GM21423 (cell line): Measurements from ENCODE around the gene KRT15.

ENCODE experiments used
- ATAC-seq: cut with Tn5 transposase; IDR thresholded peaks from one replicate; pipeline ENCODE4 v1.9.1; 2021; ENCODE audit warnings: mild to moderate bottlenecking, moderate library complexity; ENCODE audit not compliant: unreplicated experiment

KRT15 gene

DNA sequence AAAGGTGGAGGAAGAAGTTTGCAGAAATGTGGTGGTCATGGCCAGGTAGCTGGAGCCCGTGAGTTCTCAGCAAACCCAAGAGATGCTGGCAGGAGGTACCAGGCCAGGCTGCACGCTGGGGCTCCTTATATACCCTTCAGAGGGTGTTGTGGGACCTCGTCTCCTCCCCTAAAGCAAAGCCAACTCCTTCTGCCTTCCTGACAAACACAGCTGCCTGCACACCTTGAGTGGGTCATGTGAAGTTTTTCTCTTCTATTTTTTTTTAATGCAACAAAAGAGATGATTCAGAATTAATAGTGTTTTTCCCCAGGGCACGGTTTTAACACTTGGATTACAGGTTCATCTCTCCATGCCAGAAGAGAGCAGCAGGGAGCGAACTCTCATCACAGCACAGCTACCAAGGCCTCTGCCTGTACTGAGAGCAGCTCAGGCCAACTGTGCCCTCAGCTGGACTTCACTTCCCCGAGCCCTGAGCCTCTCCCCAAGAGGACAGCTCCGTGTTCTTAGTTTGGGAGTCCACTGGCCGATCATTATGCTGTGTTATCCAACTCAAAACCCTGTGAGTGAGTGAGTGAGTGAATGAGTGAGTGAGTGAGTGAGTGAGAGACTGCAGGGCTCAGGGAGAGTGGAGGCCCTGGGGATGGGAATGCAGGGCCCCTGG is at the start of gene KRT15:
Gene KRT15, minus strand, starts transcription at position 102 of the 661 bp plus-strand sequence. Its CDS starts 63 bp downstream, at position 39.
- ATAC-seq = no peak

DNA sequence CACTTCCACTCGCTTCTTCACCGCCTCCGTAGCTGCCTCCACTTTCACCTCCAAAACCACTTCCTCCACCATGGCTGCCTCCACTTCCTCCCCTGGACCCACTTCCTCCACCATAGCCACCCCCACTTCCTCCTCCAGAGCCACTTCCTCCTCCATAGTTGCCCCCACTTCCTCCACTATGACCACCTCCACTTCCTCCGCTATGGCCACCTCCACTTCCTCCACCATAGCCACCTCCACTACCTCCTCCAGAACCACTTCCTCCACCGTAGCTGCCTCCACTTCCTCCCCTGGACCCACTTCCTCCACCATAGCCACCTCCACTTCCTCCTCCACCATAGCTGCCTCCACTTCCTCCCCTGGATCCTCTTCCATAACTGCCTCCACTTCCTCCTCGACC is 48.6 kb upstream of the KRT15 start:
- ATAC-seq = no peak

DNA sequence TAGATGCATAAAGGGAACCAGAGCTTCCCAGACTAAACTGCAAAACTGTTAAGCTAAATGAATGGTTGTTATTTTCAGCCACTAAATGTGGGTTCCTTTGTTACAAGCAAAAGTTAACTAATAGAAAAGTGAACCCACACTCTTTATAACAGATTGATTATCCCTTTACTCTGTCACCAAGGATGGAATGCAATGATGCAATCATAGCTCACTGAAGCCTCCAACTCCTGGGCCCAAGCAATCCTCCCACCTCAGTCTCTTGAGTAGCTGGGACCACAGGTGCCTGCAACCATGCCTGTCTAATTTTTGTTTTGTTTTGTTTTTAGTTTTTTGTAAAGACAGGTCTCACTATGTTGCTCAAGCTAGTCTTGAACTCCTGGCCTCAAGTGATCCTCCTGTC is 46.6 kb upstream of the KRT15 start:
- ATAC-seq = no peak

DNA sequence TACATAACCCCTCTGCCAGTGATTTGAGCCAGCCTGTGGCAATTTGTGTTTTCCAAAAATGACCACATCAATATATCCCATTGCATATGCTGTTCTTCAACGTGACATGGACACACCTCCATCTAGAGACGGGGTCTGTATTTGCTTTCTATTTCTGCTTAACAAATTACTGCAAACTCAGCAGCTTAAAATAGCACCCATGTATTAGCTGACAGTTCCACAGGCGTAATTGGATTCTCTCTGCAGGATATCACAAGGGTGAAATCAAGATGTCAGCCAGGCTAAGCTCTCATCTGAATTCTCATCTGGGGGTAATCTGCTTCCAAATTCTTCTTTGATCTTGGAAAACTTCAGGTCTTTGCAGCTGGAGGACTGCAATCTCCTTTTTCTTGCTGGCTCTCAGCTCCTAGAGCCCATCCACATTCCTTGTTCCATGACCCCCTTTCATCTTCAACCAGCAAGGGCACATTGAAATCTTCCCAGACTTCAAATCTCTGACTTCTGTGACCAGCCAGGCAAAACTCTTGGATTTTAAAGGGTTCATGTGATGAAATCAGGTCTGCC is 45.0 kb upstream of the KRT15 start:
- ATAC-seq = no peak

DNA sequence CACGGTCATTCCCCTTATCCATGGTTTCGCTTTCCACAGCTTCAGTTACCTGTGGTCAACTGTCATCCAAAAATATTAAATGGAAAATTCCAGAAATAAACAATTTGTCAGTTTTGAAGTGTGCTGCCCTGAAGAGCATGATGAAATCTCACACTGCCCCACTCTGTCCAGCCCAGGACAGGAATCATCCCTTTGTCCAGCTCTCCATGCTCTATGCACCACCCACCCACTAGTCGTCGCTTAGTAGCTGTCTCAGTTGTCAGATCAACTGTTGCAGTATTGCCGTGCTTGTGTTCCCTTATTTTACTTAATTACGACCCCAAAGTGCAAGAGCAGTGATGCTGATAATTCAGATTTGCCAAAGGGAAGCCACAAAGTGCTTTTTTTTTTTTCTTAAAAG is 42.9 kb upstream of the KRT15 start:
- ATAC-seq = no peak

DNA sequence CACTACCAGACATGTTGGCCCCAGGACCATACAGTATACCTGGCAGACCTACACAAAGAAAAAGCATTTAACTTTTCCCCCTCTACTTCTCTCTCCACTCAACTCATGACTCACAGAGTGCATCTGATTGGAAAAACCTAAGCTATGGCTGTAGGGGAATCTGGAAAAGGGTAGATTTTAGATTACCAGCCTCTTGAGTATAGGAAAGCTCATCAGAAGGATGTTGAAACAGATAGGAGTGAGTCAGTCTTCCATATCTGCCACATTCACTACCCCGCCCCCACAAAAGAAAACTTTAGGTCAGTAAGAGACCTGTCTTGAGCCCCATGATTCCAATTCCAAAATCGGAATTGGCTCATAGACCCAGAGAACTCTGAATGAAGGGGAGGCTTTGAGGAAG is 40.9 kb upstream of the KRT15 start:
- ATAC-seq = no peak

DNA sequence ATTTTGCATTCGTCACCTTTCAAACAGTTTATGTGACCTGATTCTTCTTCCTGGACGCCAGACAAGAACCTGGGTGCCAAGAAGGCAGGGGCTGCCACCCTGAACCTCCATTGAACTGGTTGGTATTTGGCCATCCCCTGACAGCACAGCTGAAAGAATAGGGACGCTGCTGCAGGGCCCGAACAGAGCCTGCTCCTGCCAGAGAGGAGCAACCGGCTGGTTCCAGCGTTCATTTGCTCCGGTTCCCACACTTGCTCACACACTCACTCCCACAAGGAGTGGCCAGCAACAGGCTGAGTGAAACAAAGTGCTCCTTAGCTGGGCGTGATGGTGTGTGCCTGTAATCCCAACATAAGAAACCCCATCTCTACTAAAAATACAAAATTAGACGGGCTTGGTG is 38.2 kb upstream of the KRT15 start:
- ATAC-seq = no peak

DNA sequence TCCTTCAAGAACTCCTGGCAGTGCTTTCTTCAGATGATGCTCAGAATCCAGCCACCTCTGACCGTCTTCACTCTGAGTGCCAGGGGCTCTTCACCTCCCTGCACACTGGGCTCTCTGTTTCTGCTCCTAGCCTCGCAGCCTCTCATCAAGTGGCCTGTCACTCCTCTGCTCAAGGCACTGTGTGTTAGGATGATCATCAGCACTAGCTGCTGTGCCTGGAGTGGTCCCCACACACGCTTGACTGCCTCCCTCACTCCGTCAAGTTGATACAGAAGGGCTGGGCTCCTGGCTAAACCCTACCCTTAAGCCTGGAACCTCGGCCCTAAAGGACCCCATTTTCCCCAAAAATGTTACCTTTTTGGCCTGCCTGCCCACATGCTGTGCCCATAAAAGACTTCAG is 37.6 kb upstream of the KRT15 start:
- ATAC-seq = no peak

DNA sequence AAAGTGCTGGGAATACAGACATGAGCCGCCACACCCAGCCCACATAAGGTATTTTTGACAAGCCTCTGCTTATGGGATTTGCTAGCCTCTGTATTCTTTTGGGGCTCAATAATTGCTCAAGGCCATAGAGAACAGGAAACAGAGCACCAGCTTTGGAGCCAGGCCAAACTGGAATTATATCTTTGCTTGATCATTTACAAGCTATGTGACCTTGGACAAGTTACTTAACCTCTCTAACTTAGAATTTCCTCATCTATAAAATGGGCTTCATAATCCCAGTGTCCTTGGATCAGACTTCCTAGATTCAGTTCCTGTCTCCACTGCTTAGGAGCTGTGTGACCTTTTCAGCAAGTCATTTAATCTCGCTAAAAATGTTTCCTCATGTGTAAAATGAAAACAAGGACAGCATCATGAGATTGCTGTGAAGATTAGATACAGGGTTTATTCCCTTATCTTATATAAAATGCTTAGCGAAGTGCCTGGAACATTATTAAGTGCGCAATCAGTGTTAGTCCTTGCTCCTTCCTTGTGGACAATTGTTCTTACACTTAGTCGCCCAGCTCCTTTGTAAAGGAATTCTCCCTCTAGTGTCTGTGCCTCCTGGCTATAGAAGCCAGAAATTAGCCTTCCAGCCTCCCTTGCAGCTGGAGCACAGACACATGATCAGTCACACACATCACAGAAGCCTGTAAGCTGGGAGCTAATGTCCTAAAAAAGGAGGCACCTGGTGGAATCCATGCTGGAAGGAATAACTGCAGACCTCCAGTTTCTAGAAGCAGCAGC is 36.6 kb upstream of the KRT15 start:
- no peak for ATAC-seq

DNA sequence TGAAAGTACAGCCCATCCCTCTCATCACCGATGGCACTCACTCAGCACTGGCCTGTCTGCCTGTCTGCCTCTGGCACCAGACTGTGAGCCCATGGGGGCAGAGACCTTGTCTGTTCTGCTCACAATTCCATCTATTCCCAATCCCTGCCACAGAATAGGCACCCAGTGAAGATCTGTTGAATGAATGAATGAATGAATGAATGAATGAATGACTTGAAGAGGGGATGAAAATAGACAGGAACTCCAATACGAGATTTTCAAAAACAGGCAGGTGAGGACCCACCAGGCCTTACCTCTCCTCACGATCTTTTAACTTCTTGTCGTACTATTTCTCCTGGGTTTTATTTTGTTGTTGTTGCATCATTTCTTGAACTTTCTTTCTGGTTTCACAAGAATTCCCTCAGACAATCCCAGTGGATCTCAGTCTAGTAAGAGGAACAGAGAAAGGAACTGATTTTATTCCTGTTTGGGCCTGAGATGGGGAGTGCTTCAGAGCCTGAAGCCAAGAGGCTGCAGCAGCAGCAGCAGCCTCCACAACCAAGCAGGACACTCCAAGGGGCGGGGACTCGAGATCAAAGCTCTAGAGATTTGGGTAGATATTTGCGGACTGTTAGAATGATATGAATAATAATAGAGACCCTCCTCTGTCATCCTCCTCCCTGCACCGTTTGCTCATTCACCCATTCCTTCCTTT is 35.4 kb upstream of the KRT15 start:
- ATAC-seq = no peak

DNA sequence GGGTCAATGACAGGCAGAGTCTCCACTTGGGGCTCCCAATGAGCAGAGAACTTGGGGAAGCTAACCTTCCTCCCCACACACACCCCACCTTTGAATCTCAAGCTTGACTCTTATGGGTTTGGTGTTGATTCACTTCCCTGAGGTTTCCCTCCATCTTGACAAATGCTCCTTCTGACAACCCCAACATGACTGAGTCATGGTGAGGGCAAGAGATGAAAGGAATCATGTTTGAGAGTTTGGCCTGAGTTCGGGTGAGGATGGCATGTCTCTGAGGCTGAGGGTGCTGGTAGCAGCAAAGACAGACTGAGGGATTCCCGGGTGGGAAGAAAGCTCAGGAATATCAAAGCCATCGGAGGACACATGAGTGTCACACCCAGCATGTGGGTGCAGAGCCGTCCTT is 34.5 kb upstream of the KRT15 start:
- ATAC-seq = no peak

DNA sequence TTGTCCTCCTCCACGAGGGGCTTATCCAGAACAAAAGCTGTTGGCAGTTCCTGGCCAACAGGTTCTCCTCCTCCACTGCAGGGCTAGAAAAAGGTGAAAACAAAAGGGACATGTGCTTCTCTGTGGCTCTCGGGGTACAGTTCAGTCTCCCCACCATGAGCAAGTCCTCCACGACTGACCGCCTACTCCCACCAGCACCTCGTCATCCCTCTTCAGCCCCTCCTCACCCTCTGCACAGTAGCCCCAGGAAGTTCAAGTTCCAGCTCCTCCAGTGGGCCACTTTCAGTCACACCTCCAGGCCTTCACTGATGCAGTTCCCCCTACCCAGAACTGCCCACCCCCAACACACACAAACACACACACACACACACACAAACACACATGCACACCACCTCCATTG is 33.8 kb upstream of the KRT15 start:
- no peak for ATAC-seq

DNA sequence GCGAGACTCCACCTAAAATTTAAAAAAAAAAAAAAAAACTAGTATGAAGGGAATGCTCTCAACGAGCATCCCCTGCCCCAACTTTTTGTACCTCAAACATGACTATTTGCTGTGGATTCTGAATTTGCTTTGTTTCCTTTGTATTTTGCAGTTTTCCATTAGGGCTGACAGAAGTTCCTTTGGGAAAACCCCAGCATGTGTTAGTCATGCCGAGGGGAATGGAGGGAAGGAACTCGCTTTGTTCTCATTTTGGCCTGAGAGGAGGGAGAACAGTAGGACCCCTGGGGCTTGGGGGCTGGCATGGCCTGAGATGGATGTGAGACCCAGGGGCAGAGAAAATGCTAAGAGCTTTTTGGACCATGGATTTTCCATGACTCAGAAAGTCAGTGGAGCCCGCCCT is 32.7 kb upstream of the KRT15 start:
- ATAC-seq = no peak

DNA sequence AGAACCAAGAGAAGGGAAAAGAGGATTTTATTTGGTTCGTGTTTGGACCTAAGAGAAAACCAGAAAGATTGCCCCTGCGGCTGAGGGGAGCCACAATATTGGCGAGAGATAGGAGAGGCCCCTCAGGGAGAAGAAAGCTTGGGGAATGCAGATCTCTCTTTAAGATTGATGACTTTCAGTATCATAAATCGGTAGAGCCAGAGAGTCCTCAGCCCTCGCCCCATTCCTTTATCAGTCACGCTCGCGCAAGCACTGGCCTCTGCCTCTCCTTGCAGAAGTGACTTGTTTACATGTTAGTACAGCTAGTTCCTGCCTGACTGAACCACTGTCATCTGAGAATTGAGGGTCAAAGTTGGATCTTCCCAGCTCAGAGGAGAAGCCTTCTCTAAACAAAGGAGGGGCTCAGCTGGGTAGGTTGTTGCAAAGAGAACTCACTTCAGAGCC is 30.9 kb upstream of the KRT15 start:
- no peak for ATAC-seq

DNA sequence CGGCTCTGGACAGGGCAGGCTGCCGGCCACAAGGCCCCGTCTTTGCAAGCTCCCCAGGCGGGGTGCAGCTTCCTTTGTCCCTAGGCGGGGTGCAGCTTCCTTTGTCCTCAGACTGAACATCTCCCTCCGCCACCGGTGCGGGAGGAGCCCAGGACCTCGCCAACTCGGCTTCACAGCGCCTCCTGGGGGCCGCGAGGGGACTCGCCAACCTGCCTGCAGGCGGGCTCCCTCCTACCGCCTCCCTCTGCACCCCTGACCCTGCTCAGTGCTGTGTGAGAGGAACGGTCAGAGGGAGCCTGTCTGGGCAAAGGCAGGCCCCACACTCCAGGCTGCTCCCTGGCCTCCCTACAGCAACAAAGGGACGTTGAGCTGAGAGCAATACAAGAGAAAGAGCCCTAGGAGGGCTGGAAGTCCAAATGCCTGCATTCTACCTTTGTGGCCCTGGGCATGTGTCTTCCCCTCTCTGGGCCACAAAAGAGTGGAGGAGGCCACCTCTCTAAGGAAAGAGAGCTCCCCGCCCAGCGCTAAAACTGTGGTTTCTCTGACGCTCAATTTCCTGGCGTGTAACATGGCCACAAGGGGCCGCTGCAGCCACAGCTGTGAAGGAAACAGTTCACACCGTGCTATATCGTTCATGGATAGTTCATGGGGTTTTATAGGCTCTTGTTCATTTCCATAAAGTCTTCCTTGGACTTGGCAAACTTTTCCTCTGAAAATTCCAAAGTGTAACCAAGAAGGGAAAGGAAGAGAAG is 30.3 kb upstream of the KRT15 start:
- ATAC-seq = no peak

DNA sequence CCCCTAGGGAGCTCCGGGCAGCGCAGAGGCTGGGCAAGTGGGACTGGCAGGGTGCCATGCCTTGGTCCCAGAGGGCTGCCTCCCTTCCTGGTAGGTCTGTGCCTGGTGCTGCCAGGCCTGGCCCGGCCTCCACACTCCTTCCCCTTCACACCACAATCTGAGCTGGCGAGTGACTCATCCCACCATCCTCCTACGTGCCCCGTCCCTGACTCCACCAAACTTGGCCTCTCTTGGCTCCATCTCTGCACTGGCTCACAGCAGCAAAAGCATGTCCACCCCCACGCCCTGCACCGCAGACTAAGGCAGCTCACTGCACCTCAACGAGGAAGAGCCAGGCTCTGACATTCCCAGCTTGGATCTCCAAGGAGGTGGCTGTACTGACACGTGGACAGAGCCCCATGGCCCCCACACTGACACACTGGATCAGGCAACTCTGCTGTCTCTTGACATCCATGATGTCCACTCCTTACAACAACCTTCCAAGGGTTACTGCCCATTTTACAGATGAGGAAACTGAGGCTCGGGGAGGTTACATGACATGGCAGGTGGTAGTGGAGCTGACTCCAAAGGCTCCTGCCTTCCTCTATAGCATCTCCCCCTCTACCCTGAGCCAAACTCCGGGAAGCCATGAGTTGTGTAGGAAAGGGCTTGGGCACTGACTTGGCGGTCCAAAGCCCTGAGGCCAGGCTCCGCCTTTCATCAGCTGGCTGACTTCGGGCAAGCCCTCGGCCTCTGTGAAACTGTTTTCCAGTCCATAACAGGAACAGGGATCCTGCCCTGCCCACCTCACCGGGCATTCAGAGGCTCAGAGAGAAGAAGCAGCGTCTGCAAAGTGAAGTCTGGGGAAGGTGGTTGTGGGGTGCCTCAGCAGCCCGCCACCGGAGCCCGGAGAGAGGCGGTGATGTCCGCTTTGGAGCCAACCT is 29.5 kb upstream of the KRT15 start:
- no peak for ATAC-seq

DNA sequence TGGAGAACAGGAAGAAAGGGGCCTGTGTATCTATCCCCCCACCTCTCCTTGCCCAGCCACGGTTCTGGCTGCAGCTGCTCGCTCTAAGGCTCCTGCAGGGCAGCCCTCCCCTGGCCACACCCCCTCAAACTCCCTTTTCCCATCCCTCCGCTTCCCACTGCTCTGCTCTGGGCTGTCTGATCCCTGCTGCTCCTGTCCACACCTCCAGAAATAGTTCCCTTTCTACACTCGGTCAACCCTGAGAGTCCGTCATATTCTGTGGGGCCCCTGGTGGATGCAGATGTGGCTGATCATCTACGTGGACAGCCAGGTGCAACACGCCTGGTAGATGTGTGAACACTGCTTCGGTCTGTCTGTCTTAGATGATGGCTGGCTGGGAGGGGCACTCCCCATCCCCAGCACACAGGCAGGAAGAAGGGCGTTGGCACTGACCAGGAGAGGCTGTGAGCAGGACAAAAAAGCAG is 28.7 kb upstream of the KRT15 start:
- ATAC-seq = no peak

DNA sequence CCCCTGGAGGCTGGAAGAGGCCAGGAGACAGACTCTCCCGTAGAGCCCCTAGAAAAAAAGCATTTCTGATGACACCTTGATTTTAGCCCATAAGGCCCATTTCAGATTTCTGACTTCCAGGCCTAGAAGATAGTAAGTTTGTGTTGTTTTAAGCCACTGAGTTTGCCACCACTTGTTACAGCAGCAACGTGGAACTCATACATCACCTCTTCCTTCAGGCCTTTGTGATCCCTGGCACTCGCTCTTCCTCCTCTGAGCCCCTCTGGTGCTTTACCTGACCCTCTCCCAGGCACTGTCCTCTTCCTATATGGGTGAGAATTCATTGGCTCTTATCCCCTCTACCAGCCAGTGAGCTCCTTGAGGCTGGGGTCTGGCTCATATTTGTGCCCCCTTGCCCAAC is 28.1 kb upstream of the KRT15 start:
- ATAC-seq = no peak

DNA sequence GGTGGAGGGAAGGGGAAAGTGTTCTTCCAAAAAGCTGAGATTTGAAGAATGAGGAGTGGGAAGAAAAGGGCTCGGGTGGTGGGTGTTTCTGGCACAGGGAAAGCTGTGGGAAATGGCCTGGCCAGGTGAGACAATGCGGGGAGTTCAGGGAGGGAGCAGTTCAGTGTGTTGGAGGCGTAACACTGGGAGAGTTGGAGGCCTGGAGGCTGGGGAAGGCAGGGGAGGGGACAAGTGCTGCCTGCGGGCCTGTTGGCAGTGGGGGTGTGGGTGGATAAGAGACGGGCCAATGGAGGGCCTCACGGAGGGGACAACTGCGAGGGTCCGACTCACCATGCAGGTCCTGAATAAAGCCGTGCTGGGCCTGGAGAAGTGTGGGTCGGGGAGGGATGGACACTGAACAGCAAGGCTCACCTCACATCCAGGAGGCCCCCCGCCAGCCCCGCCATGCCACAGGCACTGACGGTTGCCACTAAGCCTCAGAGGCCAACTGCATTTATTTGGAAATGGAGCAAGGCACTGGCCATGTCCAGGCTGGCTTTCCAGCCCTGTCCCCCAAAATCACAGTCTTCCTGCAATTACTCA is 27.2 kb upstream of the KRT15 start:
- ATAC-seq = no peak
